SK-N-SH treated with all-trans-retinoic acid at 6 μM for 48 hours (cell line): Measurements from ENCODE around the gene TLR3.

Experiments
- ATAC-seq: fragments of 200-7000 bp; cut with Tn5 transposase; 3 replicates; pipeline ENCODE4 v1.9.1; 2020; ENCODE audit warnings: mild to moderate bottlenecking, moderate library complexity
- BACH2 ChIP-seq: fragments of 250-450 bp; sonication (Bioruptor Pico); IDR thresholded peaks from 2 replicates; pipeline ENCODE4 v1.9.0; 2021; ENCODE audit warnings: mild to moderate bottlenecking, borderline replicate concordance
- CREB5 ChIP-seq: fragments of 250-450 bp; sonication (Bioruptor Pico); IDR thresholded peaks from 2 replicates; pipeline ENCODE4 v1.5.1; 2020; ENCODE audit warnings: low read depth, mild to moderate bottlenecking, moderate library complexity
- CSDC2 ChIP-seq: fragments of 250-450 bp; sonication (Bioruptor Pico); IDR thresholded peaks from 2 replicates; pipeline ENCODE4 v1.5.0; 2020; ENCODE audit warnings: mild to moderate bottlenecking, moderate library complexity
- ESRRG ChIP-seq: fragments of 250-450 bp; sonication (Bioruptor Pico); IDR thresholded peaks from 2 replicates; pipeline ENCODE4 v1.6.1; 2021; ENCODE audit warnings: mild to moderate bottlenecking
- GLIS3 ChIP-seq: fragments of 250-450 bp; sonication (Bioruptor Pico); IDR thresholded peaks from 2 replicates; pipeline ENCODE4 v1.5.0; 2020; ENCODE audit warnings: mild to moderate bottlenecking, moderate library complexity
- ISL1 ChIP-seq: fragments of 250-450 bp; sonication (Bioruptor Pico); IDR thresholded peaks from 2 replicates; pipeline ENCODE4 v2.1.2; 2022; ENCODE audit warnings: mild to moderate bottlenecking, moderate library complexity
- OSR1 ChIP-seq: fragments of 250-450 bp; sonication (Bioruptor Pico); IDR thresholded peaks from 2 replicates; pipeline ENCODE4 v1.8.0; 2022; ENCODE audit warnings: moderate library complexity, mild to moderate bottlenecking, inconsistent platforms
- PPARA ChIP-seq: fragments of 250-450 bp; sonication (Bioruptor Pico); IDR thresholded peaks from 2 replicates; pipeline ENCODE4 v1.5.0; 2020; ENCODE audit warnings: mild to moderate bottlenecking, borderline replicate concordance
- SNAI2 ChIP-seq: fragments of 250-450 bp; sonication (Bioruptor Pico); IDR thresholded peaks from 2 replicates; pipeline ENCODE4 v1.5.0; 2020; ENCODE audit warnings: mild to moderate bottlenecking, moderate library complexity
- TCF4 ChIP-seq: fragments of 250-450 bp; sonication (Bioruptor Pico); IDR thresholded peaks from 2 replicates; pipeline ENCODE4 v1.8.0; 2021; ENCODE audit warnings: mild to moderate bottlenecking, moderate library complexity, borderline replicate concordance
- TOX ChIP-seq: fragments of 250-450 bp; sonication (Bioruptor Pico); IDR thresholded peaks from 2 replicates; pipeline ENCODE4 v1.8.0; 2021; ENCODE audit warnings: mild to moderate bottlenecking, moderate library complexity, borderline replicate concordance
- ZC3H10 ChIP-seq: fragments of 250-450 bp; sonication (Bioruptor Pico); IDR thresholded peaks from 2 replicates; pipeline ENCODE4 v1.5.1; 2021; ENCODE audit warnings: mild to moderate bottlenecking, moderate library complexity
- ZFP3 ChIP-seq: fragments of 250-450 bp; sonication (Bioruptor Pico); IDR thresholded peaks from 2 replicates; pipeline ENCODE4 v1.5.0; 2020; ENCODE audit warnings: mild to moderate bottlenecking, moderate library complexity
- ZNF565 ChIP-seq: fragments of 450-650 bp; formaldehyde crosslinking; conservative IDR thresholded peaks from 2 replicates; pipeline ENCODE4 v1.5.0; 2020; ENCODE audit warnings: low read depth, mild to moderate bottlenecking, moderate library complexity
- ZNF70 ChIP-seq: fragments of 450-650 bp; formaldehyde crosslinking; IDR thresholded peaks from 2 replicates; pipeline ENCODE4 v1.5.0; 2020; ENCODE audit warnings: mild to moderate bottlenecking, moderate library complexity
- ZNF8 ChIP-seq: fragments of 450-650 bp; formaldehyde crosslinking; IDR thresholded peaks from 2 replicates; pipeline ENCODE4 v1.5.0; 2020; ENCODE audit warnings: mild to moderate bottlenecking, moderate library complexity
- TF ChIP-seq, protein P1 (sequence below): fragments of 250-450 bp; sonication (Bioruptor Pico); IDR thresholded peaks from 2 replicates; pipeline ENCODE4 v1.5.1; 2021; ENCODE audit warnings: mild to moderate bottlenecking, moderate library complexity
- TF ChIP-seq, protein P2 (sequence below): fragments of 250-450 bp; sonication (Bioruptor Pico); IDR thresholded peaks from 2 replicates; pipeline ENCODE4 v1.5.0; 2020; ENCODE audit warnings: mild to moderate bottlenecking, moderate library complexity
- TF ChIP-seq, protein P3 (sequence below): fragments of 250-450 bp; sonication (Bioruptor Pico); IDR thresholded peaks from 2 replicates; pipeline ENCODE4 v1.8.0; 2021; ENCODE audit warnings: low read depth, mild to moderate bottlenecking, moderate library complexity, borderline replicate concordance

The TLR3 gene

GRCh38 chr4:186108391-186108790 is 39.4 kb downstream of the TLR3 start:
- TF ChIP-seq ZFP3 (CRISPR knock-in tag) (no peak), GLIS3 (CRISPR knock-in tag) (no peak), CREB5 (no peak), ESRRG (CRISPR knock-in tag) (no peak), OSR1 (CRISPR knock-in tag) (no peak), SNAI2 (CRISPR knock-in tag) (no peak)
- TF ChIP-seq, protein P1, sequence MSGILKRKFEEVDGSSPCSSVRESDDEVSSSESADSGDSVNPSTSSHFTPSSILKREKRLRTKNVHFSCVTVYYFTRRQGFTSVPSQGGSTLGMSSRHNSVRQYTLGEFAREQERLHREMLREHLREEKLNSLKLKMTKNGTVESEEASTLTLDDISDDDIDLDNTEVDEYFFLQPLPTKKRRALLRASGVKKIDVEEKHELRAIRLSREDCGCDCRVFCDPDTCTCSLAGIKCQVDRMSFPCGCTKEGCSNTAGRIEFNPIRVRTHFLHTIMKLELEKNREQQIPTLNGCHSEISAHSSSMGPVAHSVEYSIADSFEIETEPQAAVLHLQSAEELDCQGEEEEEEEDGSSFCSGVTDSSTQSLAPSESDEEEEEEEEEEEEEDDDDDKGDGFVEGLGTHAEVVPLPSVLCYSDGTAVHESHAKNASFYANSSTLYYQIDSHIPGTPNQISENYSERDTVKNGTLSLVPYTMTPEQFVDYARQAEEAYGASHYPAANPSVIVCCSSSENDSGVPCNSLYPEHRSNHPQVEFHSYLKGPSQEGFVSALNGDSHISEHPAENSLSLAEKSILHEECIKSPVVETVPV: no peak

GRCh38 chr4:186109245-186109644 is 40.3 kb downstream of the TLR3 start:
- TF ChIP-seq GLIS3 (CRISPR knock-in tag) (no peak), SNAI2 (CRISPR knock-in tag) (no peak), TOX (no peak), OSR1 (CRISPR knock-in tag) (no peak), ISL1 (CRISPR knock-in tag) (no peak)
- TF ChIP-seq, protein P2, sequence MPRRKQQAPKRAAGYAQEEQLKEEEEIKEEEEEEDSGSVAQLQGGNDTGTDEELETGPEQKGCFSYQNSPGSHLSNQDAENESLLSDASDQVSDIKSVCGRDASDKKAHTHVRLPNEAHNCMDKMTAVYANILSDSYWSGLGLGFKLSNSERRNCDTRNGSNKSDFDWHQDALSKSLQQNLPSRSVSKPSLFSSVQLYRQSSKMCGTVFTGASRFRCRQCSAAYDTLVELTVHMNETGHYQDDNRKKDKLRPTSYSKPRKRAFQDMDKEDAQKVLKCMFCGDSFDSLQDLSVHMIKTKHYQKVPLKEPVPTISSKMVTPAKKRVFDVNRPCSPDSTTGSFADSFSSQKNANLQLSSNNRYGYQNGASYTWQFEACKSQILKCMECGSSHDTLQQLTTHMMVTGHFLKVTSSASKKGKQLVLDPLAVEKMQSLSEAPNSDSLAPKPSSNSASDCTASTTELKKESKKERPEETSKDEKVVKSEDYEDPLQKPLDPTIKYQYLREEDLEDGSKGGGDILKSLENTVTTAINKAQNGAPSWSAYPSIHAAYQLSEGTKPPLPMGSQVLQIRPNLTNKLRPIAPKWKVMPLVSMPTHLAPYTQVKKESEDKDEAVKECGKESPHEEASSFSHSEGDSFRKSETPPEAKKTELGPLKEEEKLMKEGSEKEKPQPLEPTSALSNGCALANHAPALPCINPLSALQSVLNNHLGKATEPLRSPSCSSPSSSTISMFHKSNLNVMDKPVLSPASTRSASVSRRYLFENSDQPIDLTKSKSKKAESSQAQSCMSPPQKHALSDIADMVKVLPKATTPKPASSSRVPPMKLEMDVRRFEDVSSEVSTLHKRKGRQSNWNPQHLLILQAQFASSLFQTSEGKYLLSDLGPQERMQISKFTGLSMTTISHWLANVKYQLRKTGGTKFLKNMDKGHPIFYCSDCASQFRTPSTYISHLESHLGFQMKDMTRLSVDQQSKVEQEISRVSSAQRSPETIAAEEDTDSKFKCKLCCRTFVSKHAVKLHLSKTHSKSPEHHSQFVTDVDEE (CRISPR knock-in tag): no peak
- no peak for ATAC-seq

More at GRCh38 chr4:186108391-186108790, 39.4 kb downstream of the TLR3 start:
- no peak for ATAC-seq

GRCh38 chr4:186116697-186117096 is 47.7 kb downstream of the TLR3 start:
- TF ChIP-seq TOX: no peak
- no peak for TF ChIP-seq ISL1 (CRISPR knock-in tag)
- TF ChIP-seq CSDC2: no peak
- no peak for TF ChIP-seq CREB5
- TF ChIP-seq OSR1 (CRISPR knock-in tag): no peak
- no peak for TF ChIP-seq ZC3H10 (CRISPR knock-in tag)
- TF ChIP-seq ZNF70 (CRISPR knock-in tag): no peak
- no peak for TF ChIP-seq TCF4
- TF ChIP-seq GLIS3 (CRISPR knock-in tag): no peak
- TF ChIP-seq ZNF8 (CRISPR knock-in tag): no peak
- no peak for TF ChIP-seq ZFP3 (CRISPR knock-in tag)
- ATAC-seq: no peak

DNA sequence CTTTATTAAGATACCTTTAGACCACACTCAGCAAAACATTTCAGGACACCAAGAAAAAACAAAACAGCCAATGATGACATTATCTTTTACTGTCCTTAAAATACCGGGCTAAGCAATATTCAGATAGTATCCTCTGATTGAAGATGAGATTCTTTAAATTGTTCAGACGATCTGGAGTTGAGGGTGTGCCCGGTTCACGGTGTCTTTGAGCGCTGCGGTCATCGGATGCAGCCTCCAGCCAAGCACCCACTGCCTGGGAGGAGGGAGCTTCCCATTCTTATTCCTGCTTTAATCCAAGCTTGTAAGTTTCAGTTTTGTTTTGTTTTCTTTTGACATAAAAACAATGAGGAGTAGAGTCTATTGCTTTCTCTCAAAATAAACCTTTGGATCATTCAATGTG is 49.6 kb downstream of the TLR3 start:
- TF ChIP-seq ZFP3 (CRISPR knock-in tag): no peak
- TF ChIP-seq PPARA (CRISPR knock-in tag): no peak
- TF ChIP-seq SNAI2 (CRISPR knock-in tag): no peak
- TF ChIP-seq TCF4: no peak
- no peak for TF ChIP-seq ISL1 (CRISPR knock-in tag)
- TF ChIP-seq BACH2: no peak
- no peak for ATAC-seq

GRCh38 chr4:186121057-186121456 is 52.1 kb downstream of the TLR3 start:
- TF ChIP-seq ZNF565 (CRISPR knock-in tag) (no peak), TCF4 (no peak), BACH2 (no peak), PPARA (CRISPR knock-in tag) (no peak), ZFP3 (CRISPR knock-in tag) (no peak), ZNF8 (CRISPR knock-in tag) (no peak)
- TF ChIP-seq, protein P3, sequence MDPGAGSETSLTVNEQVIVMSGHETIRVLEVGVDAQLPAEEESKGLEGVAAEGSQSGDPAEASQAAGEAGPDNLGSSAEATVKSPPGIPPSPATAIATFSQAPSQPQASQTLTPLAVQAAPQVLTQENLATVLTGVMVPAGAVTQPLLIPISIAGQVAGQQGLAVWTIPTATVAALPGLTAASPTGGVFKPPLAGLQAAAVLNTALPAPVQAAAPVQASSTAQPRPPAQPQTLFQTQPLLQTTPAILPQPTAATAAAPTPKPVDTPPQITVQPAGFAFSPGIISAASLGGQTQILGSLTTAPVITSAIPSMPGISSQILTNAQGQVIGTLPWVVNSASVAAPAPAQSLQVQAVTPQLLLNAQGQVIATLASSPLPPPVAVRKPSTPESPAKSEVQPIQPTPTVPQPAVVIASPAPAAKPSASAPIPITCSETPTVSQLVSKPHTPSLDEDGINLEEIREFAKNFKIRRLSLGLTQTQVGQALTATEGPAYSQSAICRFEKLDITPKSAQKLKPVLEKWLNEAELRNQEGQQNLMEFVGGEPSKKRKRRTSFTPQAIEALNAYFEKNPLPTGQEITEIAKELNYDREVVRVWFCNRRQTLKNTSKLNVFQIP (CRISPR knock-in tag): no peak
- TF ChIP-seq, all 23 proteins: peak for 0
- no peak for ATAC-seq
